ENCODE results near the gene WDR90.

Gene WDR90

DNA sequence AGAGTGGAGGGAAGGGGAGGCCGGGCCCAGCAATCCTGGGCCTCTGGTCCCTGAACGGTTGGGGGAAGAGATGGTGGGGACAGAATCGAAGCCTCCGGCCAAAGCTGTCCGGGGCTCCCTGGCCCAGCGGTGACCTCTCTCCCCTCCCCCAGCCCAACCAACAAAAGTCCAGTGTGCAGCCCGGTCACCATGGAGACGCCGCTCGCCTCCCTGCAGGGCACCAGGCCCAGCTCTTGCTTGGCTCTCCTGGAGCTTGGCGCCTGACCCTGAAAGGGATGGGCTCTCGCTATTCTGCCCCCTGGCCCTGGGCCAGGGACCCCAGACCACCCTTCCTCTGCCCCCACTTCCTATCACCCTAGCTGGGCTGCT, 67.0 kb downstream of the WDR90 start:
- no peak overlapping the region for H3K27ac Mint-ChIP-seq
- no peaks in the 10 kb centered on the region for H3K36me3 Mint-ChIP-seq (ENCODE audit: low read depth)
- peaks cover 32% of the 10 kb centered on the region for H3K4me1 Mint-ChIP-seq
- no peaks in the 10 kb centered on the region for H3K9me3 Mint-ChIP-seq
- peak; percentile 81 for DNase-seq
- peaks cover 28% of the 10 kb centered on the region for H3K27me3 Mint-ChIP-seq (ENCODE audit: low read depth, poor library complexity)
- peak overlapping the region; percentile 80 for H3K4me3 Mint-ChIP-seq
- TF ChIP-seq, protein P1, sequence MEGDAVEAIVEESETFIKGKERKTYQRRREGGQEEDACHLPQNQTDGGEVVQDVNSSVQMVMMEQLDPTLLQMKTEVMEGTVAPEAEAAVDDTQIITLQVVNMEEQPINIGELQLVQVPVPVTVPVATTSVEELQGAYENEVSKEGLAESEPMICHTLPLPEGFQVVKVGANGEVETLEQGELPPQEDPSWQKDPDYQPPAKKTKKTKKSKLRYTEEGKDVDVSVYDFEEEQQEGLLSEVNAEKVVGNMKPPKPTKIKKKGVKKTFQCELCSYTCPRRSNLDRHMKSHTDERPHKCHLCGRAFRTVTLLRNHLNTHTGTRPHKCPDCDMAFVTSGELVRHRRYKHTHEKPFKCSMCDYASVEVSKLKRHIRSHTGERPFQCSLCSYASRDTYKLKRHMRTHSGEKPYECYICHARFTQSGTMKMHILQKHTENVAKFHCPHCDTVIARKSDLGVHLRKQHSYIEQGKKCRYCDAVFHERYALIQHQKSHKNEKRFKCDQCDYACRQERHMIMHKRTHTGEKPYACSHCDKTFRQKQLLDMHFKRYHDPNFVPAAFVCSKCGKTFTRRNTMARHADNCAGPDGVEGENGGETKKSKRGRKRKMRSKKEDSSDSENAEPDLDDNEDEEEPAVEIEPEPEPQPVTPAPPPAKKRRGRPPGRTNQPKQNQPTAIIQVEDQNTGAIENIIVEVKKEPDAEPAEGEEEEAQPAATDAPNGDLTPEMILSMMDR (IDR thresholded peaks at IDR 0.05), result no peak

DNA sequence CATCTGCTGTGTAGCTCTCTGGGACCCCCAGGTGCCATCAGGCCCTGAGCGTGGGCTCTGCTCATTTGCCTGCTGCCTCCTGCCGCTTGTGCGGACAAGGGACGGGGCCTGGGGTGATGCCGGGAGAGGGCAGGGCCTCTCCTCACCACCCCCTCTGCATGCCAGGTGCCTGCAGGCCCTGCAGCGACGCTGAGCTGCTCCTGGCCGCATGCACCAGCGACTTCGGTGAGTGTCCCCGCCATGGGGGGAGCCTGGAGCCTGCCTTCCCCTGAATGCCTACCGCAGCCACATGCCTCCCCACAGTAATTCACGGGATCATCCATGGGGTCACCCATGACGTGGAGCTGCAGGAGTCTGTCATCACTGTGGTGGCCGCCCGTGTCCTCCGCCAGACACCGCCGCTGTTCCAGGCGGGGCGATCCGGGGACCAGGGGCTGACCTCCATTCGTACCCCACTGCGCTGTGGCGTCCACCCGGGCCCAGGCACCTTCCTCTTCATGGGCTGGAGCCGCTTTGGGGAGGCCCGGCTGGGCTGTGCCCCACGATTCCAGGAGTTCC, 67.7 kb downstream of the WDR90 start:
- DNase-seq, result no peak
- Mint-ChIP-seq H3K27ac (no peak overlapping the region), H3K4me3 (peak overlapping the region; percentile 80), H3K36me3 (ENCODE audit: low read depth) (no peaks in the 10 kb centered on the region), H3K27me3 (ENCODE audit: low read depth, poor library complexity) (peaks cover 21% of the 10 kb centered on the region), H3K4me1 (peaks cover 32% of the 10 kb centered on the region), H3K9me3 (no peaks in the 10 kb centered on the region)
- TF ChIP-seq, protein P1 (IDR thresholded peaks at IDR 0.05), result no peak

Measured in nephron progenitor cell (in vitro differentiated cells).